Measurements from ENCODE around the gene ARHGAP23.

Gene ARHGAP23

GRCh38 chr17:38542286-38542685, 114.0 kb downstream of the ARHGAP23 start:
- H3K4me1 Mint-ChIP-seq (ENCODE audit: low read depth in 2 of 2): peaks cover 0 to 4% of the 10 kb centered on the region in 2 donors
- H3K27me3 Mint-ChIP-seq: peaks cover 52 to 77% of the 10 kb centered on the region in 2 donors
- no peak overlapping the region for H3K4me3 Mint-ChIP-seq
- H3K9me3 Mint-ChIP-seq: no peaks in the 10 kb centered on the region
- ATAC-seq (replicated peaks) (no peak), DNase-seq (no peak)
- no peaks in the 10 kb centered on the region for H3K36me3 Mint-ChIP-seq (ENCODE audit: insufficient read depth)
- no peak overlapping the region for H3K27ac Mint-ChIP-seq

- Mint-ChIP-seq H3K27ac (no peak overlapping the region), H3K4me3 (no peak overlapping the region), H3K4me1 (ENCODE audit: low read depth in 2 of 2) (peaks cover 0 to 4% of the 10 kb centered on the region in 2 donors), H3K36me3 (ENCODE audit: insufficient read depth) (no peaks in the 10 kb centered on the region), H3K9me3 (no peaks in the 10 kb centered on the region), H3K27me3 (peaks cover 55 to 86% of the 10 kb centered on the region in 2 donors)
- no peak for DNase-seq
- no peak for ATAC-seq (replicated peaks)
Observed at GRCh38 chr17:38543403-38544174, 115.3 kb downstream of the ARHGAP23 start.

DNA sequence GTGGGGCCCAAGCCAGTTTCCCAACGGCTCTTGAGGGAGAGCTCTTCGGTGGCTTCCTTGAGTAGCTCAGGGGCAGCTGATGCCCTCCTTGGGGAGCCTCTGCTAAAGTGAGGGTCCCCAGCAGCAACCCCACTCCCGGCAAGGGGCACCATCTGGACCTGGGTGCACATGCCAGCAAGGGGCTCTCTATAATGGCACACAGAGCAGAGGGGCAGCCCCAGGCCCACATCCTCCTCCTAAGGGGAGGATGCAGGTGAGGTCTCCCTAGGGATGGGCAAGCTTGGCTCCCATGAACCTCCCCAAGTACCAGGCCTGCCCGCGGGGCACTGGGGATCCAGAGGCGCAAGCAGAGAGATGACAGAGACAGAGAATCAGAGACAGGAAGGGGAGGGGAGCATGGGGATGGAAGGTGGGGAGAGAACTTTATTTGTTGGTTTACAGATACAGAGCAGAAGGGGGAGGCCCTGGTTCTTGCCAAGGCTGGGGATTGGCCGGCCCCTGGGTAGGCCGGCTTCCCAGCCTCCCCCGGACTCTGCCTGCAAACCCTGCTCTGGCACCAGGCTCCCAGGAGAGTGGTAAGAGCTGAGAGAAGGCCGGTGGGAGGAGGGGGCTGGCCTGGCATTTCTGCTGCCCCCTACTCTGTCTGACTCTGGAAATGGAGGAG, 116.0 kb downstream of the ARHGAP23 start:
- DNase-seq: no peak
- Mint-ChIP-seq H3K36me3 (ENCODE audit: insufficient read depth) (no peaks in the 10 kb centered on the region), H3K27ac (no peak overlapping the region), H3K27me3 (peaks cover 53 to 83% of the 10 kb centered on the region in 2 donors), H3K4me1 (ENCODE audit: low read depth in 2 of 2) (peaks cover 0 to 4% of the 10 kb centered on the region in 2 donors), H3K4me3 (no peak overlapping the region), H3K9me3 (no peaks in the 10 kb centered on the region)
- ATAC-seq (replicated peaks): no peak

- Mint-ChIP-seq H3K9me3 (no peaks in the 10 kb centered on the region), H3K27me3 (peaks cover 54 to 83% of the 10 kb centered on the region in 2 donors), H3K27ac (no peak overlapping the region), H3K4me1 (ENCODE audit: low read depth in 2 of 2) (peaks cover 0 to 6% of the 10 kb centered on the region in 2 donors), H3K4me3 (no peak overlapping the region), H3K36me3 (ENCODE audit: insufficient read depth) (no peaks in the 10 kb centered on the region)
- no peak for DNase-seq
- no peak for ATAC-seq (replicated peaks)
Observed at GRCh38 chr17:38544839-38545209, 116.6 kb downstream of the ARHGAP23 start.

DNA sequence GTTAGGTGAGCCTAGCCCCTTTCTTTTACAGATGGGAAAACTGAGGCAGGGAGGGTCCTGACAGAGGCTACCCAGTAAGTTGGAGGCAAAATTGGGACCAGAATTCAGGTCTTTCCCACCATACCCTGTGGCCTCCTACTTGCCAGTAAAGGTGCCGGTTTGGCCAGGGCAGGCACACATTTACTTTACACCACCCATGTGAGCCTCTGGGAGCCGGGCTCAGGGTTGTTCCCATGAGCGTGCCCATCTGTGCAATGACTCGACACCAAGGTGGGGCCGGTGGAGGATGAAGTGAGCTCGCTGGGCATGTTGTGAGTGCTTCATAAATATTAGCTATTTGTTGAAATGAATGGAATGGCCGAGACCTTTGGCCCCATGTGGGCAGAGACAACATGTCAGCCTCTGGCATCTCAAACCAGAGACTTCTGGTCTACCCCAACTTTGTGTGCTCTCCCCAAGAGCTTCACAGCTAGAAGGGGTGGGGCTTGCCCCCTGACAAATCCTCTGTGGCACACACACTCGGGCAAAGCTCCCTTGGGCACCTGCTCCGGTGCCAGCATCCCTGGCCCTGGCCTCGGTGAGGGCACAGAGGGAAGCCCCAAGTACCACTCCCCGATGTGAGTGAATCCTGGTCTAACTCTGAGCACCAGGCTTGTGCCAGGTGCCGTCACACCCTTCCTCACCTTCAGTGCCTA, 117.4 kb downstream of the ARHGAP23 start:
- Mint-ChIP-seq H3K27me3 (peaks cover 47 to 83% of the 10 kb centered on the region in 2 donors), H3K27ac (no peak overlapping the region), H3K4me1 (ENCODE audit: low read depth in 2 of 2) (peaks cover 0 to 6% of the 10 kb centered on the region in 2 donors), H3K4me3 (no peak overlapping the region), H3K9me3 (no peaks in the 10 kb centered on the region), H3K36me3 (ENCODE audit: insufficient read depth) (no peaks in the 10 kb centered on the region)
- no peak for ATAC-seq (replicated peaks)
- DNase-seq: no peak

- DNase-seq (no peak), ATAC-seq (replicated peaks) (no peak)
- H3K4me1 Mint-ChIP-seq (ENCODE audit: low read depth in 2 of 2): peaks cover 0 to 6% of the 10 kb centered on the region in 2 donors
- H3K27me3 Mint-ChIP-seq: peaks cover 43 to 83% of the 10 kb centered on the region in 2 donors
- no peaks in the 10 kb centered on the region for H3K9me3 Mint-ChIP-seq
- no peaks in the 10 kb centered on the region for H3K36me3 Mint-ChIP-seq (ENCODE audit: insufficient read depth)
- H3K27ac Mint-ChIP-seq: no peak overlapping the region
- no peak overlapping the region for H3K4me3 Mint-ChIP-seq
Observed at GRCh38 chr17:38546396-38546795, 118.1 kb downstream of the ARHGAP23 start.

- ATAC-seq (replicated peaks) (no peak), DNase-seq (no peak)
- no peak overlapping the region for H3K4me3 Mint-ChIP-seq
- peaks cover 0 to 6% of the 10 kb centered on the region in 2 donors for H3K4me1 Mint-ChIP-seq (ENCODE audit: low read depth in 2 of 2)
- no peaks in the 10 kb centered on the region for H3K36me3 Mint-ChIP-seq (ENCODE audit: insufficient read depth)
- H3K9me3 Mint-ChIP-seq: no peaks in the 10 kb centered on the region
- peak overlapping the region in 1 of 2 donors; percentile 16 for H3K27ac Mint-ChIP-seq
- peaks cover 38 to 83% of the 10 kb centered on the region in 2 donors for H3K27me3 Mint-ChIP-seq
Observed at GRCh38 chr17:38547444-38547843, 119.2 kb downstream of the ARHGAP23 start.

DNA sequence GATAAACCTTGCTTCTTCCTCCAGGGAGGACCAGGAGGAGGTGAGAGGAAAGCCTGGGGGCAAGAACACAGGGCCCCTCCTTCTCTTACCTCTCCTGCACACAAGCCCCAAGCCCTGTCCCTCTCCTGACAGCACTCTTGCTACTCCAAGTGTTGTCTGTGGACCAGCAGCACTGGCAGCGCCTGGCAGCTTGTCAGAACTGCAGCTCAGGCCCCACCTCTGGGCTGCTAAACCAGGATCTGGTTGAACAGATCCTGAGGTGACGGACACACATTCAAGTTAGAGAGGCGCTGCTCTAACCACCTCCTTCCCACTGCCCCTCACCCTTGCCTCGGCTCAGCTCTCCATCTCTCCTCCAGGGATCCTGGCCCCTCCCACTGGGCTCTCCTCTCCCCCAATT, 121.0 kb downstream of the ARHGAP23 start:
- H3K27me3 Mint-ChIP-seq: peaks cover 28 to 83% of the 10 kb centered on the region in 2 donors

GRCh38 chr17:38550661-38551060, 122.4 kb downstream of the ARHGAP23 start:
- no peak overlapping the region for H3K4me3 Mint-ChIP-seq
- no peak for DNase-seq
- no peaks in the 10 kb centered on the region for H3K36me3 Mint-ChIP-seq (ENCODE audit: insufficient read depth)
- H3K4me1 Mint-ChIP-seq (ENCODE audit: low read depth in 2 of 2): peaks cover 0 to 6% of the 10 kb centered on the region in 2 donors
- ATAC-seq (replicated peaks): no peak
- no peaks in the 10 kb centered on the region for H3K9me3 Mint-ChIP-seq
- peaks cover 25 to 92% of the 10 kb centered on the region in 2 donors for H3K27me3 Mint-ChIP-seq
- H3K27ac Mint-ChIP-seq: no peak overlapping the region

More for the DNA sequence above, 121.0 kb downstream of the ARHGAP23 start:
- ATAC-seq (replicated peaks) (no peak), DNase-seq (no peak)
- Mint-ChIP-seq H3K4me1 (ENCODE audit: low read depth in 2 of 2) (peaks cover 0 to 6% of the 10 kb centered on the region in 2 donors), H3K9me3 (no peaks in the 10 kb centered on the region), H3K36me3 (ENCODE audit: insufficient read depth) (no peaks in the 10 kb centered on the region), H3K27ac (peak overlapping the region in 1 of 2 donors; percentile 24), H3K4me3 (no peak overlapping the region)

DNA sequence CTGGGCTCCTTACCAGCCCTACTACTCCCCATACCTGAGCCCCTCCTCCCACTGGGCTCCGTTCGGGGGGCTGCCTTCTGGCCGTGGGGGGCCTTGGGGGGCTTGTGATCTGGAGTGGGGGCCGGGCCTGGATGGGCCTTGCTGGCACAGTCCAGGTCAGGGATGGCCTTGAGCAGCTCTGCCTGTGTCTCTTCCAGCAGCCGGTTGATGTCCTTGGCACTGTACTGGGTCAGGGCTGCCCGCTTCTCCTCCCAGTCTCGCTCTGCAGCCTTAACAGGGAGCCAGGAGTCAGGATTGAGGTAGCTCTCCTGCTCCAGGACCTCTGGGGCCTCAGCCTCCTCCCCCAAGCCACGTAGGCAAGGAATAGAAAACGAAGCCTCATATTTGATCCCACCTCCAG, 122.9 kb downstream of the ARHGAP23 start:
- peaks cover 25 to 97% of the 10 kb centered on the region in 2 donors for H3K27me3 Mint-ChIP-seq

GRCh38 chr17:38552343-38552742, 124.1 kb downstream of the ARHGAP23 start:
- H3K4me3 Mint-ChIP-seq: no peak overlapping the region
- DNase-seq (no peak), ATAC-seq (replicated peaks) (no peak)
- peaks cover 16 to 91% of the 10 kb centered on the region in 2 donors for H3K27me3 Mint-ChIP-seq
- H3K4me1 Mint-ChIP-seq (ENCODE audit: low read depth in 2 of 2): peaks cover 0 to 2% of the 10 kb centered on the region in 2 donors
- no peaks in the 10 kb centered on the region for H3K9me3 Mint-ChIP-seq
- no peaks in the 10 kb centered on the region for H3K36me3 Mint-ChIP-seq (ENCODE audit: insufficient read depth)
- no peak overlapping the region for H3K27ac Mint-ChIP-seq

More for the DNA sequence above, 122.9 kb downstream of the ARHGAP23 start:
- H3K4me1 Mint-ChIP-seq (ENCODE audit: low read depth in 2 of 2): peaks cover 0 to 6% of the 10 kb centered on the region in 2 donors
- H3K36me3 Mint-ChIP-seq (ENCODE audit: insufficient read depth): no peaks in the 10 kb centered on the region
- no peaks in the 10 kb centered on the region for H3K9me3 Mint-ChIP-seq
- no peak overlapping the region for H3K27ac Mint-ChIP-seq
- H3K4me3 Mint-ChIP-seq: no peak overlapping the region
- ATAC-seq (replicated peaks): no peak
- DNase-seq: no peak

DNA sequence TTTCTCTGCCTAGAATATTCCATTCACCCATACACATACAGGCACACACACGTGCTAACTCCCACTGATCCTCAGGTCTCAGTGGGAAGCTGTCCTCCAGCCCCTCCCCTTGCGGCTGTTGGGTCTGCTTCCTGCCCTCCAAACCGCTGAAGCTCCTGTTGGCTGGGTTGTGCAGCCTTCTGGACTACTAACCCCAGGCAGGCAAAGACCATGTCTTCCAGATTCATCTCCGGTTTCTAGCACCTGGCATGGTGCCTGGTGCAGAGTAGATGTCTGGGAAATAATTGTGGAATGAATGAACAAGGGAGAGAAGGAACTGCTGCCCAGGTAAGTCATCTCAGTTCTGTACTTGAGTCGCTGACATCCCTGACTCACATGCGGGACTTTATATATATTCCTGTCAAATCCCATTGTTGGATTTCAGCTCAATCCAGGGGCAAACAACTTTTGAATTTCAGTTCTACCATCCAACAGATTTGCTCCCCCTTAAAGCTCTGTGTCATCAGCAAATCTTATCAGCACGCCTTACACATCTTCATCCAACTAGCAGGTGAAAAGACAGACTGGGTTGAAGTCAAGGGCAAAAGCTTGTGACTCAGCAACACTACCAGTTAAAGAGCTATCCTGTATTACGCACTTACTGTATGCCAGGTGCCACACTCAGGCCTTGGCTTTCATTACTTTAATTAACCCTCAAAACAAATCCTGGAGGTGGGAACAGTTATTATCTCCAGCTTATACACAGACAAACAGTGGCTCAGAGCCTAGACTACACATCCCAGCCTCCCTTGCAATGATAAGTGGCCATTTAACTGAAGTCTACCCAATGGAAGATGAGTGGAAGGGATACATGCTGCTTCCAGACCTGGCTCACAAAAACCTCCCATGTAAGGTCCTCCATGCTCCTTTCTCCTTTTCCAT, 126.4 kb downstream of the ARHGAP23 start:
- peaks cover 3% of the 10 kb centered on the region for H3K36me3 Mint-ChIP-seq (ENCODE audit: insufficient read depth)
- no peak overlapping the region for H3K4me3 Mint-ChIP-seq
- H3K27ac Mint-ChIP-seq: no peak overlapping the region
- H3K27me3 Mint-ChIP-seq: peaks cover 9 to 71% of the 10 kb centered on the region in 2 donors
- H3K9me3 Mint-ChIP-seq: no peaks in the 10 kb centered on the region
- ATAC-seq (replicated peaks) (no peak), DNase-seq (no peak)
- peaks cover 11 to 14% of the 10 kb centered on the region in 2 donors for H3K4me1 Mint-ChIP-seq (ENCODE audit: low read depth in 2 of 2)

DNA sequence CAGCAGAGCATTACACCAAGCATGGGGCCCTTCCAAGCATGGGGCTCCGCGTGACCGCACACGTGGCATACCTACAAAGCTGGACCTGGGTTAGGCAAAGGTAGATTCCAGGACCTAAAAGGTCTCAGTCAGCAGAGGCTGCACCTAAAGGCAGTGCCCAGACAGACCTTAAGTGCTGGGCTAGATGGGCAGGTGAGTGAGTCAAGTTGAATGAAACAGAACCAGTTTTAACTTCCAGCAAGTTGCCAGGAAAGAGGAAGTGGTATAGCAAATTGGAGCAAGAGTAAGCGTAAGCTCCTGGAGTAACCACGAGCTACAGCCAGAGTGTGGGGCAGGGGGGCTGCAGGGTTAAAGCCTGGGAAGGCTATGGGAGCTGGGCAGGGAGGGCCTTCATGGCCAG, 128.0 kb downstream of the ARHGAP23 start:
- Mint-ChIP-seq H3K9me3 (no peaks in the 10 kb centered on the region), H3K27me3 (peaks cover 14 to 66% of the 10 kb centered on the region in 2 donors), H3K27ac (no peak overlapping the region), H3K4me3 (no peak overlapping the region), H3K4me1 (ENCODE audit: low read depth in 2 of 2) (peaks cover 16 to 20% of the 10 kb centered on the region in 2 donors), H3K36me3 (ENCODE audit: insufficient read depth) (peaks cover 7% of the 10 kb centered on the region)
- no peak for DNase-seq
- ATAC-seq (replicated peaks): no peak
